ENCODE measurements around the gene DLGAP1.
A peak's percentile ranks its signal among the peaks of the same experiment; 100 is the strongest.
"Not testable (repeated sequence)": the region's sequence is repeated elsewhere in the genome, so short reads cannot be mapped to it uniquely, and the experiment has no call there.

Gene DLGAP1

DNA sequence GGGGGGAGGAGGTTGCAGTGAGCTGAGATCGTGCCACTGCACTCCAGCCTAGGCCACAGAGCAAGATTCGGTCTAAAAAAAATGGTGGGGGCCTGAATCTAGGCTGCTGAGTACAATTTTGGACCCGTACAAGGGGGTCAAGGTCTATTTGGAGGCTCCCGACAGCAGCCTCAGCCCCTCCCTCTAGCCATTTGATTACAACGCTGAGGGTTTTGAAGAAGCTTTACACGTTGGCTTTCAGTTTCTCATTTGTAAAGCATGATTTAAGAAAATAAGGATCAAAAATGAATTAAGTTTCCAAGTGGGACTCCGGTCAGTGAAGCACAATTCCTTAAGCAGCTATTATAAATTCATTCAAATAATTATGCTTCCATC lies 871.2 kb downstream of the DLGAP1 start:
- no peak for DNase-seq (ENCODE audit: low spot score)

DNA sequence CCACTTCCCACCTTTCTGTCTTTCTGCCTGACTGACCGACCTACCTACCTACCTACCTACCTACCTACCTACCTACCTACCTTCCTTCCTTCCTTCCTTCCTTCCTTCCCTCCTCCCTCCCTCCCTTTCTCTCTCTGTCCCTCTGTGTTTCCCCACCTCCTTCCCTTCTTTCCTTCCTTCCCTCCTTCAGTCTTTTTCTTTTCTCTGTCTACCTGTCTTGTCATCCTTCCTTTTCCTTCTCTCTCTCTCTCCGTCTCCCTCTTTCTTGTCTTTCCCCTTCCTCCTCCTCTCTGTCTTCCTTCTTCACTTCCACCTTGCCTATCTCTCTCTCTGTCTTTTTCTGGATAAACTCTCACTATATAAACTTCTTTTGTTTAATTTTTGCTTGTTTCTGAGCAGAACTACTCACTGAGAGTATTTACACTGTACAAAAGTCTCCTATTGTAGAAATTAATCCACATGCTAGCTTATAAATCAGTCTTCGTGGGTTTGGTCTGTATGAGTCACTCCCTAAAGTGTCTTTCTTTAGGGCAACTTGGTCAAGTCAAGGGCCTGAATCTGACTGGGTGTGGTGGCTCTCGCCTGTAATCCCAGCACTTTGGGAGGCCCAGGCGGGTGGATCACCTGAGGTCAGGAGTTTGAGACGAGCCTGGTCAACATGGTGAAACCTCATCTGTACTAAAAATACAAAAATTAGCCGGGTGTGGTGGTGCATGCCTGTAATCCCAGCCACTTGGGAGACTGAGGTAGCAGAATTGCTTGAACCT lies 871.8 kb downstream of the DLGAP1 start:
- not testable (repeated sequence) for DNase-seq (ENCODE audit: low spot score)

DNA sequence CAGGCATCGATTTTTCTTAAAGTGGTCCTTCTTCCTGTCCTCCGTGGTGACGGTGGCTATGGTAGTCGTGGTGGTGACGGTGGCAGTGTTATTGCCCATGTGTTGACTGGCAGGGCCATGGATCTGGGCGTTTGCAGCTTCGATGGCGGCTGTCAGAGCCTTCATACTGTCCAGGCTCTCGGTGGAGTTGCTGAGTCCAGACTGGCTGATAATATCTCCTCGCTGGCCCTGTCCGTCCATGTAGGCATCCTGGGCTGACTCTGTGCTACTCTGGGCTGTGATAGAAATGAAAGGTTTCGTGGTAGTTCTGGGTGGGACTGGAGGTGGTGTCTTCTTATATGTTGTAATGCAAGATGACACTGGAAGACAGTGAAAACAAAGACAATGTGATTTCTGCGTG lies 873.2 kb downstream of the DLGAP1 start:
- DNase-seq (ENCODE audit: low spot score) = no peak

DNA sequence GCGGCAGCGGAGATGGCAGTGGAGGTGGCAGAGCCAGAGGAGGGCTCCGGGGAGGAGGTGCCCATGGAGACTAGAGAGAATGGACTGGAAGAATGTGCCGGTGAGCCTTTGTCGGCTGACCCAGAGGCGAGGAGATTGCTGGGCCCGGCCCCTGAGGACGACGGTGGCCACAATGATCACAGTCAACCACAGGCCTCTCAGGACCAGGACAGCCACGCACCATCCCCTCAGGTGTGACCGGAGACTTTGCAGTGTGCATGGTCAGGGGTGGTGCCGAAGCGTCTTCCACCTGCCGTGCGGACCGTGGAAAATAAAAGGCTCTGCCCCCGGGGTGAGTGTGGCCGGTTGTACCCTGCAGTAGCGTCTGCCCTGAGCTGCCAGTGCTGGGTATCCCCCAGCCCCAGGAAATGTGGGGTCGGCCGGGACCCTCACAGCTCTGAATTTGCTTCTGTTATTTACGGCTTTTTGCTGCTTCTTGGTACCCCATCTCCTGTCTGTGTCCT lies 874.5 kb downstream of the DLGAP1 start:
- DNase-seq (ENCODE audit: low spot score) = not testable (repeated sequence)

DNA sequence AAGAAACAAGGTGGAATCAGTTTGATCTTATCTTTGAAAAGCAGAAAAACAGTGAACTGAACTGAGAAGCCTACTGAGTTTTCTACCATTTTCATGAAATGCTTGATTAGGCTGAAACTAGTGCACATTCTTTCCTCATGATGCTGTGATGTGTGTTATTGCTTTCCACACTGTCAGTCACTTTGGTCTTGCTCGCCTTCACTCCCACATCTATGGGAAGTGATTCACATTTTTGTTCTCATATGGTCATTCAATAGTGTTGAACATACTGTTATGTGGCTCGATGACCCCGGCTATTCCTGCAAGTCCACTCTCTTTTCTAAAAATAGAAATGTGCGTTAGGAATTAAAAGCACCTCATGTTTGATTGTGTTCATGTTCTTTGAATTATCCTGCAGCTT lies 875.4 kb downstream of the DLGAP1 start:
- DNase-seq (ENCODE audit: low spot score) = peak; percentile 86

DNA sequence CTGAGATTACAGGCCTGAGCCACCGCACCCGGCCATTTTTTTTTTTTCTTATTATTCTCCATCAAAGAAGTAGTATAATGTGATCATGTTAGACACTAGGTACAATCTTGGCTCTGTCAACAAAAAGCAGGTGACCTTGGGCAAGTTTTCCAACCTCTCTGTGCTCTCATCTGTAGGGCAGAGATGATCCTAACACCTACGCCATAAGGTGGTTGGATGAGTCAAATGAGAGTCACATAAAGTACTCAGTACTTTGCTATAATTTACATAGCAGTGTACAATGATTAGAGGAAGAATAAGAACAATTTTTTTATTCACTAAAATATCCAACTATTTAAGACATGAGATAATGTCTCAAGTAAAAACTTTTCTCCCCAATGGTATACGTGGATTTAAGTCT lies 876.5 kb downstream of the DLGAP1 start:
- no peak for DNase-seq (ENCODE audit: low spot score)

DNA sequence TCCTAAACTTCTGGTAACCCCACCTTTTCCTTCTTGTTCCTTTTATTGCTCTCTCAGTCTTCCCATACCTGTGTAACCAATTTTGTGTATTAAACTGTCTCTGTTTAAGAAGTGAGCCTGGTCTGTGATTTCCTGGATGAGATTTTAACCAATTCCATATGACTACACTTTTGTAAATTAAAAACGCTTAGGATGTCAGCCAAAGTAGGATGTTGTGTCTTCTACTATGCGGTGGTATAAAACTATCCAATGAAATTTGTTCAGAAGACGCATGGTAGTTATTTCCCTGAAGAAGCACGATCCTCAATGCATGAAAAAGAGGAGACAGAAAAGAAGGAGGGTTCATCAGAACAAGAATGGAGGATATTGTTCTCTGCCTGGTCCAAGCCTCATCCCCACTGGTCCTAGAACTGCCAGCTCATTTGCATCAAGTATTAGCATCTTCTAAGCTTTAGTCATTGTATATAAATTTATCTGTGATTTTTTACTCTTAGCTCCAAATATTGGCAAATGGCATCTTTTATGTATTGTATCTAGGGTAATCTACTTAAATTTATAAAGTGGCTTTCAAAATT lies 877.7 kb downstream of the DLGAP1 start:
- no peak for DNase-seq (ENCODE audit: low spot score)

DNA sequence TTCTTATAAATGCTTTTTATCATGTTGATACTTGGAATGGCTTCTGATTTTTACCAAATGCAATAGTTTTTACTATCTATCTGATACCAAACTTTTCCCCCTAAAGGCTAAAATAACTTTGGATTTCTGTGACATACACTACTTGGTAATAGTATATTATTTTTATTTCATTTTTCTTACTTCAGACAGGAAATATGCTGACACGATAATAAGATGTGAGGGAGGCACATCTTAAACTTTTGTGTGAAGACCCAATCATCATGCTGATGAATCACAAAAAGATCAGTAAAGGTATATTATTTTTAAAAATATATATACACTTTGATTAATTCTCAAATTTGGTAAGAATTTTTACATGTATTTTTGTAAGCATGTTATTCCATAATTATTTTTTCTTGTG lies 882.3 kb downstream of the DLGAP1 start:
- no peak for DNase-seq (ENCODE audit: low spot score)

DNA sequence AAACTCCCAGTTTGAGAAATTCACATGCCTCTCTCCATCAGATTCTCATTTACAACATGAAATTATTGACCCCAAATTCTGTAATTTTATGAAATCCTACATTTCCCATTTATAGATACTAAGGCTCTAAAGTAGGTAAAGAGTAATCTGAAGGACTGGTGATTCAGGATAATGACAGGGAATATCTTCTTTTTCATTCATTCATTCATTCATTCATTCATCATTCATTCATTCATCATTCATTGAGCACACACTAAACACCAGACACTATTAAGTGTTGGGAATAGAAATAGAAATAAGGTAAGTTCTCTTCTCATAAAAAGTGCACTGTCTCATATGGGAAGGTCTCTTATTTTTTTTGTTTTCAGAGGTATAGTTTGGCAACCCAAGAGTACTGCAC lies 888.3 kb downstream of the DLGAP1 start:
- no peak for DNase-seq (ENCODE audit: low spot score)

DNA sequence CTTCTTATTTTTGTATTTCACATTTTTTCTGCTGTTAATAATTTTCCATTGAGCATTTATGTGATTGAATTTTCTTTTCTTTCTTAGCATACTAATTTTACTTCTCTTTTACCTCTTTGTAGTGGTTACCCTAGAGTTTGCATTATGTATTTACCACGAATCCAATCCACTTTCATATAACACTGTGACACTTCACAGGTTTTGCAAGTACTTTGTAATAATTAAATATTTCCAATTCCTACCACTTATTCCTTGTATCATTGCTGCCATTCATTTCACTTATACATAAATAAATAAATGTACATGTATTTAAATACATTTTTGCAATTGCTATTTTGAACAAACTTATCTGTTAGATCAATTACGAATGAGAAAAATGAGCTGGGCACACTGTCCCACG lies 894.4 kb downstream of the DLGAP1 start:
- DNase-seq (ENCODE audit: low spot score) = no peak

DNA sequence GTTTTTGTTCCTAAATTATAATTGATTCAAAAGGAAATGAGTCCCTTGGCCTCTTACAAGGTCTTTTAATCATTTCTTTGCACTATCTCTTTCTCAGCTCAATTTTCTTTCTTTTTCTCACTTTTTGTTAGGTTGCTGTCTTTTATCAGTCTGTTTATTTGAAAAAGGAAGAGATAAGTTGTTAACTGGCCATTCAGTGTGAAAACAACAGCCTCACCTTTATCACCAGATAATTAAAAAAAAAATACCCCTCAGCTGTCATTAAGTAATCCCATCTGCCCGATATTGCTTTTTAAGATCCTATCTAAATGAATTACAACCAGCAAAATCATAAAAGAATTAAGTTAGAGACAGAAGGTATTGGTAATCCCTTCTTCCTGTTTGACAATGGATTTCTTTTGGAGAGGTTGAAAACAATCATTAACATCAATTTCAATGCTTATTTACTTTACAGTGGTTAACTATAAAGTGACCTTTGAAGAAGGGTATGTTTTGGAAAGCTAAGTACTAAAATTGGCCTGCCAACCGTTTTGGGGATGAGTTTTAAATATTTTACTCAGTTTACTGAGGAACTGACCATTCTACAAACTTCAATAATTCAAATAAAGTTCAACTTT lies 900.2 kb downstream of the DLGAP1 start:
- no peak for DNase-seq (ENCODE audit: low spot score)

DNA sequence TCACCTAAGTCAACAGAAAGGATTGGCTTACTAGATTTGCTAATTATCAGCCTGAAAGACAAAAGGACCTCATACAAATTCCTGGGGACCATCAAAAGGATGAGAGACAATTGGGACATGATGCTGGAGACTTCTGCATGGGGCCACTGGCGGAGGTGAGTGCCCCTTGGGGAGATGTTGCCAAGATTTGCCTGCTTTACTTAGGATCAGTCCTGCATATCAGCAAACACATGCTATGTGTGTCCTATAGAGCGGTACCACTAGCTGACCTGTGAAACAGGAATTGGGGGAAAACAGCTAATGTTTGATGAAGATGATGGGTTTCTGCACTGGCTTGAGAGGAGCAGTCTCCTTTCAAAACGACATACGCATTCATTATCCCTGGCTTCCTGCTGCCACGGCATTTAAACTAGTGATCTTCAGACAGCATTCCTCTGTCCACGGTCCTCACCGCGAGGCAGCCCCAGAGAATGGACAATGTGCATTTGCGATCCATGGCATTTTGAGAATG lies 901.0 kb downstream of the DLGAP1 start:
- DNase-seq (ENCODE audit: low spot score) = no peak

DNA sequence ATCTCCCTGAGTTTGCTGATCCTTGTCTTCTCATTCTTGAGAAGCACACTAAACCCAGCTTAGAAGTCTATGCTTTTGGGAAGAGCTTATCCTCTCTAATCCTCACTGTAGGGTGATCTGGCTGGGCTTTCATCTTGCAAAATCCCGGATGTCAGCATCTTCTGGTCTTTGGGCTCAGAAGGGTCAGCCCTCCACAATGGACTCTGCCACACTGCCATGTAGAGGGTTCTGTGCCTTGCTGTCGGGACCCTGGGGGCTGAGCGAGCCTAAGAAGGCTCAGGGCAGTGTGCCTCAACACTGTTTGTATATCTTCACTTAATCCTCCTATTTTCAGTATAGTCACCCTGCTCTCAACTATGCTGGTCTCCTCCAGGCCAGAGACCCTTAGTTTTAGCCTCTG lies 902.8 kb downstream of the DLGAP1 start:
- DNase-seq (ENCODE audit: low spot score) = no peak

DNA sequence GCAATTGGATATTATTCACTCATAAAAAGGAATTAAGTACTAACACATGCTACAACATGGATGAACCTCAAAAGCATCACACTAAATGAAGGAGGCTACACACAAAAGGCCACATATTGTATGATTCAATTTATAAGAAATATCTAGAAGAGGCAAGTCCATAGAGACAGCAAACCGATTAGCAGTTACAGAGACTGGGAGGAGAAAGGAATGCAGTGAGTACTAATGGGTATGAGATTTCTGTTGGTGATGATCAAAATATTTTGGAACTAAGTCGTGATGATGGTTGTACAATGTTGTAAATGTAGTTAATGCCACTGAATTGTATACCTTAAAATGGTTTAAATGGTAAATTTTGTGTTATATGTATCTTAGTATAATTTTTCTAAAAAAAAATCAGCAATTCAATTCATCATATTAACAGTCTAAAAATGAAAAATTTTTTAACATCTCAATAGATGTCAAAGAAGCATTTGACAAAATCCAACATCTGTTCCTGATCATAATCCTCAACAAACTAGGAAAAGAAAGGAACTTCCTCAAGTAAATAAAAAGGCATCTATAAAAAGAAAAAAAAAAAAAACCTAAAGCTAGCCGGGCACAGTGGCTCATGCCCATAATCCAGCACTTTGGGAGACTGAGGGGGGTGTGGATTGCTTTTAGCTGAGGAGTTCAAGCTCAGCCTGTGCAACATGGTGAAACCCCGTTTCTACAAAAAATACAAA lies 907.1 kb downstream of the DLGAP1 start:
- no peak for DNase-seq (ENCODE audit: low spot score)

DNA sequence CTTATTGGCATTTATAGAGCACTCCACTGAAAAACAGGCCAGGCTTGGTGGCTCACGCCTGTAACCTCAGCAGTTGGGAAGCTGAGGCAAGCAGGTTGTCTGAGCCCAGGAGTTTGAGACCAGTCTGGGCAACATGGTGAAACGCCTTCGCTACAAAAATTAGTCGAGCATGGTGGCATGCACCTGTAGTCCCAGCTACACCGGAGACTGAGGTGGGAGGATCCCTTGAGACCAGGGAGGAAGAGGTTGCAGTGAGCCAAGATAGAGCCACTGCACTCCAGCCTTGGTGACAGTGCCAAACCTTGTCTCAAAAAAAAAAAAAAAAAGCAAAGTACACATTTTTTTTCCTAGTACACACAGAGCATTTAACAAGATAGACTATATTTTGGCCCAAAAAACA lies 909.0 kb downstream of the DLGAP1 start:
- no peak for DNase-seq (ENCODE audit: low spot score)

DNA sequence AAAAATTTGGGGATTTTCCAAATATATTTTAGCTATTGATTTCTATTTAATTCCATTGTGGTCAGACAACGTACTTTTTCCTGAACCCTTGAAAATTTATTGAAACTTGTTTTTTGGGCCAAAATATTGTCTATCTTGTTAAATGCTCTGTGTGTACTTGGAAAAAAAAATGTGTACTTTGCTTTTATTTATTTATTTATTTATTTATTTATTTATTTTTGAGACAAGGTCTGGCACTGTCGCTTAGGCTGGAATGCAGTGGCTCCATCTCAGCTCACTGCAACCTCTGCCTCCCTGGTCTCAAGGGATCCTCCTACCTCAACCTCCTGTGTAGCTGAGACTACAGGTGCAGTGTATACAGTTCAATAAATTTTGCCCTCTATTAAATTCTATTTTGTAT lies 910.6 kb downstream of the DLGAP1 start:
- DNase-seq (ENCODE audit: low spot score) = no peak

DNA sequence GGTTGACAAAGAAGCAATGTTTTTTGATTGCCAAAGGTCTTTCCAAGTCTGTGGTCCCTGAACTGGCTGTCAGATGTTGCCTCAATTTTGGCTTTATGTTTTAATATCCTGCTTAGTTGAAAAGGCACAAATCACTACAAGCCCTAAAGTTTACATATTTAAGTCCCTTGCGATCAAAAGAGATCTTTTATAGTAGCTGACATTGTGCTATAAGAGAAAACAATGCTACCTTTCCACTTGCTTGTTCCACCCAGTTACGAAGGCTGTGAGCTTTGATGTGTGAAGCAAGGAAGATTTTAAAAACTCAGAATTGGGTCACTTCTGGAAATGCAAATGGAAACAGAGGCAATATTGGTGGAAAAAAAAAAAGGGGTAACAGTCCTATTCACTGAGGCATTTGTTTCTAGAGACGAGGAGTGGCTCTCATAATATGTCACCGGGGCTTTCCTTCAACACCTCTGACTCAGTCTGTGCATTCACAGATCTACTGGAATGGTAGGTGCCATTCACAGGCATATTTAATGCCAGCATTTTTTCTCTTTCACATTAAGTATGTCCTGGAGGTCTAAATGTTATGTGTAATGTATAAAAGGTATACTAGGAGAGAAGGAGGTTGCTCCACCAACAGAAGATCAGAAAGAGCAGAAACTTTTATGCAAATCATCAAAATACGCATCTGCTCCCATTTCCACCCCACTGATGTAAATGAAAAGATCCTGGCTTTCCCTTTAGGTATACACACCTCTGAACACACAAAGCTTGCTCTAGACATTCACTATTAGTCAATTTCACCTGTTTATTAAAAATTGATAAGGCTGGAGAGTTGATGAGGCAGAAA lies 913.3 kb downstream of the DLGAP1 start:
- no peak for DNase-seq (ENCODE audit: low spot score)

DNA sequence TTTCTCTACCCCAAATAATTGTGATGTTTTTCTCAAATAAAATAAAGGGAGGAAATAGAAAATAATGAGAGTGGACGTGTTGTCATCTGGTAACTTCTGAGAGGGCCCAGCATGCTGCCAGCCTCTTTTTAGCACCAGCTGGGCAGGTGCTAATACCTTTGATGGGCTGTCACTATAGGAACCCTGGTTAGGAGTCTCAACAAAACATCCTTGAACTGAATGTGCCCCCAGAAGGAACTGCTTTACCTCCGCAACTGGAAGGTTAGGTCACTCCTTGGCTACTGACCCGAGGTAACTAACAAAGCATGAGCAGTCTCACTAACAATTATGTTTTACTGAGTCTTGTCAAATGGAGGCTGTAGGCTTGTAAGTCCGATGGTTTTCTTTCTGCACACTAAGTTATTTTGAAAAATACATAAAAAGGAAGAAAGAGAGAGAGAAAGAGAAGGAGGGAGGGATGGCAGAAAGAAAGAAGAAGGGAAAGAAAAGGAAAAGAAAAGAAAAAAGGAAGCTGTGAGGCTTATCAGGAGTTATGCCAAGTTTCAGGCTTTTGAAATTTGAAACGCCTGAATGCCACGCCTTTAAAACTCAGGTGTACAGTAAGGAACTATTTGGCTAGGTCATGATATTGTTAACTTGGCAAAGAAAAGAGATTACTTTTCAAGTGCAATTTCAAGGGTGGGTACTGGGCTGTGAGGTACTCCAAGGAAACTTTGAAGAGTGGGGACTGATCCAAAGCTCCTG lies 914.1 kb downstream of the DLGAP1 start:
- no peak for DNase-seq (ENCODE audit: low spot score)

DNA sequence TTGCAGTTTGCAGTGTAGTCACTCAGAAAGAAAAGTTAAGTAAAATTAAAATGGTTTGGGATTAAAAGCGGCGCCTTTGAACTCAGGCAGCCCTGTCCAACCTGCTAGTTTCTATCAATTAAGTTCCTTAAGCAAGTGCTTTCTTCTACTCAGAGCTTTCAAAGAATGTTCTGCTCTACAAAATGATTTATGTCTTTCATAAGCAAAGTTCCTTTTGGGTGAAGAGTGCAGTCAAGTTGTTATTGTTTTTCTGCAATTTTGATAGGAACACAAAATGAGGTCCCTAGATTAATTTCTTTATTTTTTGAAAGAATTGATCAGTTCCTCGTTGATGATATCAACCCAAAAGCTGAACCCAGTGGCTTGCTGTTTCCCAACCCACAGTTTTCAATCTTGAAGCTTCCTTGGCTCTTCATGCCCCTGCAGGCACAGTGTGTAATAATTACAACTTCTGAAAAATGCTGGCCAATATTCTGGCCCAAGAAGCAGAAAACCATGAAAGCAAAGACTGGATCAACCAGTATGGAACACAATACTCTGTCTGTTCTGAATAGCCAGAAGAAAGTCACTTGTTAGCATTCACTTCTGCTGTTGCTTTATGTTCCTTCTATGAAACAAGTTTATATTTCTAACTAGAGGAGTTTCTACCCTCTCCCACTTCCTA lies 916.0 kb downstream of the DLGAP1 start:
- no peak for DNase-seq (ENCODE audit: low spot score)

DNA sequence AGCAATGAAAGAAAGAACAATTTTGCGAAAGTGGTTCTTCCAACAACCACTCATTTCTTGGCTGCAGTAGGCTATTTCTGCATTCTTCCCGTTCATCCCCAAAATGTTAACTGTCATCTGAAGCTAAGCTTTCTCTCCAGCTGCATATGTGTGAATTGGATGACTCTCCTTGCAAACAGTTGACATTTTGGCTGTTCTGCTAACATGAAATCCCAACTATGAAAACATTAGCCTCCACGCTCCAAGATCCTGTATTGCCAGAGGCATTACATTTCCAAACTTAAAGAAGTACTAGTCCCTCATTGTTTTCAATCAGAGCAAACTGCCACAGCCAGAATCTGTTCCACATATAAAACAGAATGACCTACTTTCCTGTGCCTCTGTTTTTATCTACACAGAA lies 916.7 kb downstream of the DLGAP1 start:
- no peak for DNase-seq (ENCODE audit: low spot score)

Measured in kidney capillary endothelial cell (primary cell).